GM12892 (cell line): ENCODE data around the gene DHX38.

Experiments
- POLR2A ChIP-seq: IDR thresholded peaks from 2 replicates; pipeline ENCODE4 v1.6.1; 2011; ENCODE audit warnings: low read depth, low read length, control low read depth
- POLR2AphosphoS5 ChIP-seq: IDR thresholded peaks from 2 replicates; pipeline ENCODE4 v1.6.1; 2011; ENCODE audit warnings: low read depth, low read length, control low read depth
- TAF1 ChIP-seq: IDR thresholded peaks from 2 replicates; pipeline ENCODE4 v1.6.1; 2011; ENCODE audit warnings: low read depth, mild to moderate bottlenecking, control low read depth, low read length, borderline replicate concordance

GRCh38 chr16:72113616-72113945, 19.9 kb downstream of the DHX38 start:
- TF ChIP-seq POLR2A (no peak), POLR2AphosphoS5 (no peak), TAF1 (no peak)
